NOMO-1 treated with dmso at 0.1 percent for 144 hours (cell line): ENCODE results near the gene PRMT7.

Experiments
- DNase-seq: peaks from one replicate; lab custom pipeline; 2025; ENCODE audit not compliant: unreplicated experiment; lab: John Stamatoyannopoulos, UW

The PRMT7 gene

GRCh38 chr16:68362262-68362913 lies 51.6 kb downstream of the PRMT7 start:
- no peak for DNase-seq

GRCh38 chr16:68362947-68363657 lies 52.3 kb downstream of the PRMT7 start:
- no peak for DNase-seq

- DNase-seq, result no peak
Measured at GRCh38 chr16:68363658-68364521, 53.1 kb downstream of the PRMT7 start.

DNA sequence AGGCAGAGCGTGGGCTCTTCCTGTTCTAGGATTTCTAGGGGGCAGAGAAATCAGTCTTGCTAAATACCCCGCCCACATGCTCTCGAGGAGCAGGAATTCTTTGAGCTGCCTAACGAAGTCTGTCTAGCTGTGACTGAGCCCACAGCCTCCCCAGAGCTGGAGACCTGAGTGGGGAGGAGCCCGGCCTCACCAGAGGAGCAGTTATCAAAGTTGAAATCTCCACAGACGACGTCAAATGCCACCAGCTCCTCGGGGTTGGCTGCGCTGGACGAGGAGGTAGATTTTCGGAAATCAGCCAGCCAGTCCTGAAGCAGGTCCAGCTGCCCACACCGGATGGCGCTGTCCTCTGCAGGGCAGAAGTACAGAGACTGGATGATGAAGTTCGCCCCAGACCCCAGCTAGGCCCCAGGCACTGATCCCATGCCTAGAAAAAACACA lies 53.8 kb downstream of the PRMT7 start:
- no peak for DNase-seq

GRCh38 chr16:68365167-68365817 lies 54.5 kb downstream of the PRMT7 start:
- no peak for DNase-seq

DNA sequence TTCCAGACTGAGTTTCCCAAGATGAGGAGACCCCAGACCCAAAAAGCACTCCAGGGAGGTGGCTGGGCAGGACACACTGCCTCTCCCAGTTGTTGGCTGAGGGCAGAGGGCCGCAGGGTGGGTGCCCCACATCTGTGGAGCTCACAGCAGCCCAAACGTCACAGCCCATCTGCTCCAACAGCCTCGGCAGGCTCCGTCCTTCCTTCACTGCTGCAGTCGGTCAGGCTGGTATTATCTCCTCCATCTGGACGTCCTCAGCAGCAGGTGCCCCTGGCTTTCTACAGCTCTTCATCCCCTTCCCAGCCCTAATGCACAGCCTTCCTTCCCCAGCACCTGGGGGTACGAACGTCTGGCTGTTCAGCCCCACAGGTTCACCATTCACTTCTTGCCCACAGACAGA lies 55.2 kb downstream of the PRMT7 start:
- no peak for DNase-seq

DNA sequence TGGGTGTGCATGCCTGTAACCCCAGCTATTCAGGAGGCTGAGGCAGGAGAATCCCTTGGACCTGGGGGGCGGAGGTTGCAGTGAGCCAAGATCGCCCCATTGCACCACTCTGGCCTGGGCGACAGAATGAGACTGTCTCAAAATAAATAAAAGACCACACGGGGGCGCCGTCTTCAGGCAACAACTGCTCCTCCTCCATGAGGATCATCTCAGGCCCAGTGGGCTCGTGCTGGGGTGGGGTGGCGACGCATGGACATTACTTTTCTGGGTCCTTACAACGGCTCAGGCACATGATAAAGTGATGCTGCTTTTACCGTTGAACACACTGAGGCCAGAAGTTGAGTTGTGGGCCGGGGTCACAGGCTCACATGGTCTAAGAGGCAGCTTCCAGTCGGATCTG lies 56.2 kb downstream of the PRMT7 start:
- no peak for DNase-seq

GRCh38 chr16:68367440-68367839 lies 56.6 kb downstream of the PRMT7 start:
- no peak for DNase-seq

GRCh38 chr16:68367891-68368290 lies 57.1 kb downstream of the PRMT7 start:
- no peak for DNase-seq

DNA sequence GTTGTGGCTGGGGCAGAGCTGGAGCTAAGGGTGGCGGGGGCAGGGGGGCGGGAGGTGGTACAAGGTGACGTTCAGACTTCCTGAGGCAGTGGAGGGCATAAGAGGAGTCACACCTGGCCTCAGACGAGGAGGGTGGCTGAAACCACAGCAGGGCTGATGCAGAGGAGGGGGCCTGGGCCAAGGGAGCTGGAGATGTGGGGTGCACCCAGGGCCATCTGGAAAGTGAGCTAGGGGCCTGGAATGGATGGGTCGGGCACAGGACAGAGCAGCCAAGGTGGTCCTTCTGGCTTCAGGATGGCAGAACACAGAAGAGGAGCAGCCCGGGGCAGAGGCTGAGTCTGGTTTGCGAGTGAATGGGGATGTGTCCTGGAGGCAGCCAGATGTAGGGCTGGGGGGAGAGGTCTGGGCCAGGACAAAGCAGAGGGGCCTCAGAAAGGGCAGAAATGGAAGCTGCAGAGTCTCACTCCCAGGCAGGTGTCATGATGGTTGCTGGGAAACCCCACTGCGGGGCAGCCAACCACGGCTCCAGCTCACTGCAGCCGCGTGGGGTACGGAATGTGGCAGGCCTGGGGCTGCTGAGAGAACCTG lies 57.6 kb downstream of the PRMT7 start:
- no peak for DNase-seq

DNA sequence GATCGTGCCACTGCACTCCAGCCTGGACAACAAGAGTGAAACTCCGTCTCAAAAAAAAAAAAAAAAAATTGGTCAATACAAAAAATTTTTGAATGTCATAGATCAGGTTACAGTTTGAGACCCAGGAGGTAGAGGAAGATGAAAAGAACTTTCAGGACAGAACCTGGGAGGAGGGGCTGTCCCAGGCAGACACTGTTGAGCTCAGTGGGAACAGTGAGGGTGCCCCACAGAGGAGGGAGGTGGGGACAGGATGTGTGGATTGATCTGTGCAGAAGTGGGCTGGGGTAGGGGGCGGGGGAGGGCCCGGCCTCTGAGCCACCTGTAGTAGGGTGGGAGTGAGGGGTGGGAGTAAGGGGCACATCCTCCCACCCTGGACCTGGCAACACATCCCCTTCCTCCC lies 58.3 kb downstream of the PRMT7 start:
- no peak for DNase-seq

DNA sequence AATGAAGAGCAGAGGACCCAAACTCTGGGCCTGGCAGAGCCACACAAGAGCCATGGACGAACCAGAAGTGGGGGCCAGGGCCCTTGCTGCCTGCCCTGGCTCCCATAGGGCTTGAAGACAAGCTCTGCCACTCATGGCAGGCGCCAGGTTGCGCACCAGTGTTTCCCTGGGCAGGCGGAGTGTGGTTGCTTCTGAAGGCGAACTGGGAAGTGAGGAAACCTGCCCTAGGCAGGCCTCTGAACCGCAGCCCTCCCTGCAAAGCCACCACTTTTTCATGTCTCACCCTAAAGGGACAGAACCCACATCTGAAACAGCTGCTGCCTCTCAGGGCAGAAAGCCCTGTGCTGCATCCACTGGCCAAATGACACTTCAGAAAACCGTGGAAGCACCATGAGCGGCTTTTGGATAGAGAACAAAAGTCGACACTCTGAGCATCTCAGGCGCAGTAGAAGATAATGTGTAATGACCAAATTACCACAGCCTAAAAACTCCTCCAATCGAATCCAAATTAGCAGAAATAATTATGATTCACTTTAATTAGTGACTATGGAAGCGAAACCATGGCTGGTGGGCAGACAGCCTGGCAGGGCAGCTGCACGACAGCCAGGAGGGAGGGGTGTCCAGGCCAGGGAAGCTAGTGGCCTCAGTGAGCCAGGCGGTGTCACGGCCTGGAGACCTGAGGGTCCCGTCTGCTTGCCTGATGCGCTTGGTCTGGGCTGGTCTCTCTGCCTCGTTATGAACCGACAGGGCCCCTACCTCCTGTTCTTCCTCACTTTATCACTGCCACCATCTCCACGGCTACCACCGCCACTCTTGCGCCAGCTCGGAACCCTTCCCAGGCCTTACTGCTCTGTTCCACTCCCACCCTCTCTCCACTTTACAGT lies 59.1 kb downstream of the PRMT7 start:
- peak; percentile 84 for DNase-seq

DNA sequence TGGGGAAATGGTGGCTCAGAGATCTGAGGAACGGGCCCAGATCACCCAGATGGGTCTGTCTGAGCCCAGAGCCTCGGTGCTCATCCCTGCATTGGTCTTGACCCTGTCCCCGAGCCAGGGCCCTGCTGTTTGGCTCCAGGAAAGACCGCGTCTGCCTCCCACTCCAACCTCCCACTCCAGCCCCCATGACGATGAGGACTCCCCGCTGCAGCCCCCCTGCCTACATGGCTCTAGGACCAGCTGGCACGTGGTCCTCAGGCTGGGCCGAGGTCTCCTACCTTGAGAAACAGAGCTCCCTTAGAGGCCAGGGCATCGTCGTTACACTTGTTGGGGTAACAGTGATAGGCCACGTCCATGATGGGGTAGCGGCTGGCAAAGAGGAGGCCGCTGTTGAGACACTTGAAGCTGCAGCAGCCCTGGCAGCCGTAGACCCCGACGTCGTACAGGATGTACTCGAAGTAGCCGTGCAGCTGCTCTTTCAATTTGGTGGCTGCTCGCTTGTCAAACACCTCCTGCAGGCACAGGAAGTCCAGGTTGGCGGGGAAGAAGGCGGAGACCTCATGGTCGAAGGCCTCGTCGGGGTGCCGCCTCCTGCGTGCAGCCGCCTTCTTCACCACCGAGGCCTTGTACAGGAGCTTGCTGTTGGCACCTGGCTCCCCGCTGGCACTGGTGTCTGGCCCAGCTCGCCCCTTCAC lies 59.9 kb downstream of the PRMT7 start:
- DNase-seq, result no peak

- DNase-seq, result no peak
Measured at GRCh38 chr16:68371276-68371651, 60.4 kb downstream of the PRMT7 start.

- DNase-seq, result no peak
Measured at GRCh38 chr16:68371706-68372380, 61.0 kb downstream of the PRMT7 start.

DNA sequence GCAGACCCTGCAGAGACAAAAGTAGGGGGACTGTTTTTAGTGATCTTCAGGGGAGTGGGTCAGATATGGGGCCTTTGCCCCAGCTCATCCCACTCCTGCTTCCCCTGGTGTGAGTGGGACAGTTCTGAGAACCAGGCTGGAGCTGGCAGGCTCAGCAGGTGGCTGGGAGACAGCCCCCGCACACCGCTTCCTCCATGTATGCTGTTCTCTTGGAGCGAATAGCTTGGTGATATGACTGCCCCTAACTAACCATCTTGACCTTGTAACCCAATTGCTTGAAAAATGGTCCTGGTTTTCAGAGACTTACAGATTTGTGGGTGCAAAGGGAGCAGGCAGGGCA lies 61.5 kb downstream of the PRMT7 start:
- DNase-seq, result no peak

GRCh38 chr16:68372806-68373205 lies 62.0 kb downstream of the PRMT7 start:
- DNase-seq, result no peak

GRCh38 chr16:68373528-68374245 lies 62.9 kb downstream of the PRMT7 start:
- DNase-seq, result no peak
